HG03066 (cell line): ENCODE measurements around the gene FAM163B.

Experiments
- ATAC-seq: cut with Tn5 transposase; IDR thresholded peaks from one replicate; pipeline ENCODE4 v1.9.1; 2021; ENCODE audit warnings: low read depth; ENCODE audit not compliant: unreplicated experiment

The FAM163B gene

DNA sequence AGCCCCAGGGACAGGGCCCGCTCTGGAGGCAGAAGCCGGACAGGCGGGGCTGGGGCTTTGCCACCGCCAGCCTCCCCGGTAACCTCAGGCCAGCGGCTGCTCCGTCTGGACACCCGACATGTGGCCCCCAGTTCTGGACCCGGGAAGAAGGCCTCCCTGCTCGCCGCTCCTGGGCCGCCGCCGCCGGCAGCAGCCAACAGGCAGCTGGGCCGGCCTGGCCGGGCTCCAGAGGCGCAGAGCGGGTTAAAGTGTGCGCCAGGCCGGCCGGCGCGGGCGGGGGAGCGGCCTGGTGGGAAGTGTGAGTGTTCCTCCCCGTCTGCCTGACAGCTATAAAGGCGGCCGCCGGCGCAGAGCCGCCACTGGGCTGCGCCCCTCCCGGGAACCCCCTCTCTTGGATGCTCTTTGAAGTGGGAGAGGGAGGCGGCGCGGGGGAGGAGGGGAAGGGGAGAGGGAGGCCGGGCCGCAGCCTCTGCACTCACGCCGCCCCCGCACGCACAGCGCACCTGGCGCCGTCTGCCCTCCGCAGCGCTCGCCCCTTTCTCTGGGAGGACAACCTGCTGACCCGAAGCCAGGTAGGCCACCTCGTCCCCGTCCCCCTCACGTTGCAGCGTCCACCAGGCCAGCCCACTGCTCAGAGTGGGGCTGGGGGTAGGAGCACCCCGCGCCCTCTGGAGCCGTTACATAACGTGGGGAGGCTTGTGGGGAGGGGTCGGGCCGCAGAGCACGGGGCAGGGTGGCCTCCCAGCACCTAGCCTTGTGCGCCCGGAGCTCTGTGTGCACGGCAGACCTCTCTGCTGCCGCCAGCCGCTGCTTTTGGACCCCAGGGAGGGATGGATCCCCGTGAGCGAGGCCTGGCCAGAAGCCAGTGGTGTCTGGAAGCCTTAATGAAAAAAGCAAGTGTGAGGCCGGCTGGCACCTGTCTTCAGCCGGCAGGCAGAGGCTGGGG, 74.6 kb downstream of the FAM163B start, which contains the start of gene ADAMTSL2:
Gene ADAMTSL2, plus strand, starts transcription at position 359 of the 946 bp plus-strand sequence. CDS start 2,009 bp downstream, outside the sequence.
- ATAC-seq, result no peak

- no peak for ATAC-seq
These were observed 75.3 kb downstream of the FAM163B start for GRCh38 chr9:133533857-133534256.

DNA sequence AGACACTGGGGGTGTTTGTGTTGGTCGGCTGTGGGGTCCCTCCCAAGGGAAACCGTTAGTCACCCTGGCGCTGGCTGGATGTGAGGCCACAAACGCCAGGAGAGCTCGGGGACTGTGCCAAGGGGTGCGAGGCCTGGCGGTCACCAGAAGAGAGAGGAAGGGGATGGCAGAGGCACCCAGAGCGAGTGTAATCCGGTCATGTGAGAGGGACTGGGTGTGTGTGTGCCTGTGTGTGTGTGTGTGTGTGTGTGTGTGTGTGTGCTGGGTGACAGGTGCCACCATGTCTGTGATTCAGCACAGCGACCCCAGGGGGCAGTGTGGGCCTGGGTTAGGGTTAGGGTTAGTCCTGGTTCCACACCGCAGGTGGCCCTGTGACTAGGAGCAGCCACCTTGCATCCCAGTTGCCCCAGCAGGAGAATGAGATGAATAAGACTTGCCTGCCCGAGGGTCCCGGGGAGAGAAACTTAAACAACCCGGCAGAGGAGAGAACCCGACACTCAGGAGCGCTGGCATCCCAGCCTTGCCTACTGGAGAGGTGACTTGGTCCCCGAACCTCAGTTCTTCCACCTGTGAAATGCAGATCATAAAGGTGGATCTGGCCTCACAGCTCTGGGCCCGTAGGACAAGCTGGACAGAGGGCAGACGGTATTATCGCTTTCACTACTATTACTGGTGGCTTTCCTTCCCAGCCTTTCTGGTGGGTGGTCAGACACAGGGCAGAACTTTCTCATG, 76.1 kb downstream of the FAM163B start:
- ATAC-seq, result no peak

DNA sequence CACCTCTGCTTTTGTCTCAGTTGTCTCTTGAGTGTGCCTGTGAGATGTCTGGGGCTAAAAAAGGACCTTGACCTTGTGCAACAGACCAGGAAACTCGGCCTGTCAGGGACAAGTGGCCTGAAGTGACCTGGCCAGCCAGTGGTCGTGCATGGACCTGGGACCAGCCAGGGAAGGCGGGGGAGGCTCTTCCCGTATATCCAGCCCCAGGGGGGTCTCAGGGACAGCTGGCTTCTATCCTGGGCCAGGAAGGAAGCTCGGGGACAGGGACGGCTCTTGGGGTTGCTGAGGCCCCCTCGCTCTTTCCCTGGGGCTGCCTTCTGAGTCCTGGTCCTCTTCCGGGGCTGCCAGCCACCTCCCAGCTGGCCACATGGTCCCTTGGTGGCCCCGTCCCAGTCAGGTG, 77.9 kb downstream of the FAM163B start:
- no peak for ATAC-seq

DNA sequence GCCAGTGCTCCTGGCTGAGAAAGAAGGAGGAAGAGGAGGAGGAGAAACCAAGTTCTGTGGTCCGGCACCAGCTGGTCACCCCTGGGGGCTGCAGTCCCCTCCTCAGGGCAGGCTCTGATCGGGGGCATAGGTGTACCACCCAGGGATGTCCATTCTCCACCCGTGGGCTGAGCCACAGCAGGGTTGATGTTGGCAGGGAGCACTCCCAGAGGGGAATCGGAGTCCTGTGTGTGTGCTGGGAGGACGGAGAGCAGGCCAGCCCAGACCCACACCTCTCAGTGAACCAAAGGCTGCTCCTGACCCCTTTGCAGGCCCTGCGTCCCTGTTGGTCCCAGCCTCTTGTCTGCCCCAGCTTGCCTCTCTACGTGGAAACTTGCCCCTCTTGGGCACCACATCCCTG, 79.3 kb downstream of the FAM163B start:
- no peak for ATAC-seq

DNA sequence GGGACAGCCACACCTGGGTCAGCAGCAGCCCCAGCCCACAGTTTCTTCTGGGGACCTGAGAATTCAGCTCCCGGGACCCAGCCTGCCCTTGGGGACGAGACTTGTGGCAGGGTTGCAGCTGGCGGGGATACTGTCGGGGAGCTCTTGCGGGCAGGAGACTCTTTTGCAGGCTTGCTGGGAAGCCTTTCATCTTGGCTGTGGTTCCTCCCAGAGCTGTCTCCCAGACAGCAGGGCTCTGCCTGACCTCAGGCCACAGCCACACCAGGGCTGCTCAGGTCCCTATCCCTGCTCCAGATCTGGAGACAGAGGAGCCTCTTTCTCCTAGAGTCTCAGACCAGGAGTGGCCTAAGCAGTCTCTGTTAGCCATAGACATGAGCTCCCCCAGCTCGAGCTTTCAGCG, 79.7 kb downstream of the FAM163B start:
- no peak for ATAC-seq

GRCh38 chr9:133528876-133529241, 80.3 kb downstream of the FAM163B start:
- no peak for ATAC-seq

DNA sequence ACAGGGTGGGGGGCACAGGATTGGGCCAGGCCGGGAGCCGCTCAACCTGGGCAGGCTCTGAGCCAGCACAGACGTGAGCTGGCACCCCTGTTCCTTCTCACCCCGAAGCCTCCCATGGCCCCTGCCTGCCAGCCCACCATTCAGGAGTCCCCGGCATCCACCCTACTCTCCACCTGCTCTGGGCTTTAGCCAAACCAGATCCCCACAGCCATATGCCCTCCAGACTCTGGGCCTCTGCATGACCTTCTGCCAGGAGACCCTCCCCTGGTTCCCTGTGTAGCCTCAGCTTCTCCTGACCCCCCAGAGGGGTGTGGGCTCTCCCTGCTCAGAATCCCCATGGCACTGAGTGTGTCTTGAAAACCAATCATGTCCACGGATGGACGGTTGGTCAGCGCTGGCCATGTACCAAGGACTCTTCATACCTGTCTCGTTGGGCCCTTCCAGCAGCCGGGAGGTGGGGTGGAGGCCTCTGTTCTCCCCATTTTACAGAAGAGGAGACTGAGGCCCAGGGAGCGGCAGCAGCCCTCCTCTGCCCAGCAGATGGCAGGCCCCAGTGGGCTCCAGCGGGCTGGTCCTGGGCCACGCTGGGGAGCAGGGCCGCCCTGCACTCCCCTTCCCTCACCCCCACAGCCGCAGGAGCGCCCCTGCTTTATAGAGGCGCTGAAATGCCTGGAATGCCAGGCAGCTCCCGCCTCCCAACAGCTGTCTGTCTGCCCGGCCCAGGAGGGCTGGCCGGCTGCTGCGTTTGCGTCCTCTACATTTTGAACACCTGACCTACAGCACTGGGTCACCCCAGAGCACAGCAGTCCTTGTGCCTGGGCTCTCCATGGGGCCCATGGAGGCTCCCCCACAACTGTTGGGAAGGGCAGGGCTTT, 81.0 kb downstream of the FAM163B start:
- no peak for ATAC-seq

- ATAC-seq, result no peak
These were observed 81.7 kb downstream of the FAM163B start for GRCh38 chr9:133527444-133527920.
